K562 (cell line): ENCODE measurements around the gene SOCS3. TPM values are rescaled to one million over a fixed set of nuclear protein-coding genes. Genes with fewer than 3 reads are reported as not detected.

ENCODE experiments used
- CHD2 ChIP-seq: IDR thresholded peaks from 2 replicates; pipeline ENCODE4 v1.6.1; 2011; ENCODE audit warnings: low read depth, low read length
- HNRNPL ChIP-seq: fragments of 200-400 bp; formaldehyde crosslinking; IDR thresholded peaks from 2 replicates; pipeline ENCODE4 v1.6.1; 2017; ENCODE audit warnings: low read depth, mild to moderate bottlenecking, low read length
- NR2C2 ChIP-seq, 2 experiments: fragments of 200-800 bp in 1 of 2; sonication (Bioruptor generic) in 1 of 2; sonication (generic) in 1 of 2; formaldehyde crosslinking in 1 of 2; IDR thresholded peaks; 2 replicates each; pipeline versions ENCODE4 v1.6.1 to v1.8.0; 2016 to 2022; ENCODE audit warnings: mild to moderate bottlenecking in 1 of 2, missing compliant biosample characterization in 1 of 2, missing genetic modification characterization in 1 of 2, missing genetic modification reagents in 1 of 2
- NR4A1 ChIP-seq, 2 experiments: fragments of 250-450 bp in 1 of 2; fragments of 450-650 bp in 1 of 2; sonication (Bioruptor Pico) in 1 of 2; IDR thresholded peaks; 2 replicates each; pipeline versions ENCODE4 v1.4.0 to v1.6.1; 2016 to 2020; ENCODE audit warnings: mild to moderate bottlenecking in 2 of 2, missing compliant biosample characterization in 1 of 2, missing genetic modification characterization in 1 of 2, moderate library complexity in 1 of 2
- NRF1 ChIP-seq, 2 experiments: fragments of 450-650 bp; IDR thresholded peaks in 1 of 2; conservative IDR thresholded peaks in 1 of 2; 2 replicates each; pipeline ENCODE4 v1.6.1; 2014; ENCODE audit warnings: mild to moderate bottlenecking in 2 of 2
- PCBP1 ChIP-seq: fragments of 200-400 bp; formaldehyde crosslinking; IDR thresholded peaks from 2 replicates; pipeline ENCODE4 v1.6.1; 2018; ENCODE audit warnings: mild to moderate bottlenecking, low read depth, low read length; ENCODE audit not compliant: poor library complexity, severe bottlenecking
- RBM14 ChIP-seq: fragments of 200-400 bp; formaldehyde crosslinking; IDR thresholded peaks from 2 replicates; pipeline ENCODE4 v1.6.1; 2018; ENCODE audit warnings: low read depth, mild to moderate bottlenecking, low read length, moderate library complexity, borderline replicate concordance; ENCODE audit not compliant: insufficient read depth
- RBM22 ChIP-seq: fragments of 200-400 bp; formaldehyde crosslinking; IDR thresholded peaks from 2 replicates; pipeline ENCODE4 v1.6.1; 2018; ENCODE audit warnings: low read length, low read depth; ENCODE audit not compliant: poor library complexity, severe bottlenecking
- SAFB ChIP-seq: fragments of 200-400 bp; formaldehyde crosslinking; IDR thresholded peaks from 2 replicates; pipeline ENCODE4 v1.6.1; 2017; ENCODE audit warnings: low read depth, low read length, borderline replicate concordance
- SAP30 ChIP-seq: fragments of 200-600 bp; sonication (generic); IDR thresholded peaks from 2 replicates; pipeline ENCODE4 v1.6.1; 2012; ENCODE audit warnings: borderline replicate concordance, low read depth, mild to moderate bottlenecking, moderate library complexity, low read length, control low read depth, inconsistent platforms; ENCODE audit not compliant: insufficient read depth, poor library complexity, severe bottlenecking
- ZFX ChIP-seq: sonication (generic); formaldehyde crosslinking; IDR thresholded peaks from 2 replicates; pipeline ENCODE4 v1.8.0; 2022; ENCODE audit warnings: mild to moderate bottlenecking, missing genetic modification reagents, moderate library complexity
- polyA plus RNA-seq, 8 experiments: library from polyadenylated mRNA; depleted of rRNA in 4 of 8; stranded (reverse) in 5 of 8; unstranded in 3 of 8; fragments of >200 nt; fragmentation: Nextera tagmentation in 2 of 8; fragmentation: Illumina TruSeq in 1 of 8; extraction: Ambion mirVana in 2 of 8; extraction: Trizol in 1 of 8; gene quantifications; 2 replicates each; pipeline versions ENCODE4 v1.2.1 to v1.2.3, GENCODE V29; 2011 to 2014; ENCODE audit warnings: inconsistent platforms in 1 of 8, missing spikeins in 1 of 8
- total RNA-seq, 7 experiments: library from RNA; depleted of rRNA in 6 of 7; stranded (reverse); fragments of >200 nt in 6 of 7; fragmentation: Illumina TruSeq in 2 of 7; extraction: Trizol in 2 of 7; gene quantifications; 2 replicates each; pipeline versions ENCODE4 v1.2.1 to v1.2.3, GENCODE V29; 2011 to 2021; ENCODE audit warnings: low replicate concordance in 1 of 7
- TF ChIP-seq, protein P1 (sequence below): sonication (generic); formaldehyde crosslinking; IDR thresholded peaks from 2 replicates; pipeline ENCODE4 v1.8.0; 2022; ENCODE audit warnings: mild to moderate bottlenecking, missing genetic modification reagents
- TF ChIP-seq, protein P2 (sequence below): fragments of 450-650 bp; formaldehyde crosslinking; IDR thresholded peaks from 2 replicates; pipeline ENCODE4 v1.4.0; 2022; ENCODE audit warnings: mild to moderate bottlenecking, moderate library complexity
- TF ChIP-seq, protein P3 (sequence below): sonication (generic); formaldehyde crosslinking; IDR thresholded peaks from 2 replicates; pipeline ENCODE4 v1.8.0; 2022; ENCODE audit warnings: missing genetic modification reagents, mild to moderate bottlenecking, moderate library complexity, borderline replicate concordance

SOCS3 gene
- total and polyA plus RNA-seq, 9 of the 15 experiments (the other 6 are each of a cell fraction or from before 2014, with no cell fraction given) = 0.56 to 38.9 (median 13.7) TPM

DNA sequence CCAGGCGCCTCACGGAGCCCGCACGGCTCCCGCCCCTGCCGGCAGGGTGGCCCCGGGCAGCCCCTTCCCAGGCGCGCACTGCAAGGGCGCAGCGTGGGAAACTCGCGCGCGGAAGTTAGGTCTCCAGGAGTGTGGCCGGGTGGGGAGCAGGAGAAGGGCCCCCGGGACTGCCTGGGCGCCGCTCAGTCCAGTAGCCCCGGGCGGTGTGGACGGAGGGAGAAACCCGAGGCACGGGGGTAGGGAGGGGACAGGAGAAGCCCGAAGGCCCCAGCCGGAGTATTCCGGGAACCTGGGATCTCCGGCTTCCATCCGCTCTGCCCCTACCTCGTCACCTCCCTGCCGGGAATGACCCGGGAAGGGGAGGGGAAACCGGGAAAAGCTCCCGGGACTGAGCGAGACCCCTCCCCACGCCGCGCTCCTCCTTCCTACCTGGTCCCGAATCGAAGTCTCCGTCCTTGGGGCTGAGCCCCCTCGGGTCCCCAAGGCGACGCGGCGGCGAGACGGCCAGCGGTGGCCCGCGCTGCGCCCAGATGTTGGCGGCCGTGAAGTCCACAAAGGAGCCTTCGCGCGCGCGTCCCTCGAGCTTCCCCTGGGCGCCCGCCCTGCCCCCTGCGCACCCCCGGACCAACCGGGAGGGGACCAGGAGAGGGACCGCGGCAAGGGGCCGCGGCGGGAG, 418 bp downstream of the SOCS3 start (continued):
- TF ChIP-seq NR4A1 (CRISPR knock-in tag; IDR thresholded peaks at IDR 0.05) (no peak), NR4A1 (tag; IDR thresholded peaks at IDR 0.05) (peak; percentile 43; the same call in 1 of the 2 replicates), SAP30 (peak; percentile 72), RBM14 (0 out of 2 replicates have a peak, but pooled peaks have one; percentile 65), PCBP1 (peak; percentile 21), ZFX (CRISPR knock-in tag) (0 out of 2 replicates have a peak, but pooled peaks have one; percentile 7), NR2C2 (CRISPR knock-in tag; IDR thresholded peaks at IDR 0.05) (no peak), NR2C2 (tag; IDR thresholded peaks at IDR 0.05) (peak; percentile 8; the same call in 1 of the 2 replicates), SAFB (peak; percentile 63; the same call in 1 of the 2 replicates), HNRNPL (0 out of 2 replicates have a peak, but pooled peaks have one; percentile 30), RBM22 (peak; percentile 87), NRF1 (conservative IDR thresholded peaks at IDR 0.05 in 1 of 2, IDR thresholded peaks at IDR 0.05 in 1 of 2) (no peak), CHD2 (no peak)
- TF ChIP-seq, protein P1, sequence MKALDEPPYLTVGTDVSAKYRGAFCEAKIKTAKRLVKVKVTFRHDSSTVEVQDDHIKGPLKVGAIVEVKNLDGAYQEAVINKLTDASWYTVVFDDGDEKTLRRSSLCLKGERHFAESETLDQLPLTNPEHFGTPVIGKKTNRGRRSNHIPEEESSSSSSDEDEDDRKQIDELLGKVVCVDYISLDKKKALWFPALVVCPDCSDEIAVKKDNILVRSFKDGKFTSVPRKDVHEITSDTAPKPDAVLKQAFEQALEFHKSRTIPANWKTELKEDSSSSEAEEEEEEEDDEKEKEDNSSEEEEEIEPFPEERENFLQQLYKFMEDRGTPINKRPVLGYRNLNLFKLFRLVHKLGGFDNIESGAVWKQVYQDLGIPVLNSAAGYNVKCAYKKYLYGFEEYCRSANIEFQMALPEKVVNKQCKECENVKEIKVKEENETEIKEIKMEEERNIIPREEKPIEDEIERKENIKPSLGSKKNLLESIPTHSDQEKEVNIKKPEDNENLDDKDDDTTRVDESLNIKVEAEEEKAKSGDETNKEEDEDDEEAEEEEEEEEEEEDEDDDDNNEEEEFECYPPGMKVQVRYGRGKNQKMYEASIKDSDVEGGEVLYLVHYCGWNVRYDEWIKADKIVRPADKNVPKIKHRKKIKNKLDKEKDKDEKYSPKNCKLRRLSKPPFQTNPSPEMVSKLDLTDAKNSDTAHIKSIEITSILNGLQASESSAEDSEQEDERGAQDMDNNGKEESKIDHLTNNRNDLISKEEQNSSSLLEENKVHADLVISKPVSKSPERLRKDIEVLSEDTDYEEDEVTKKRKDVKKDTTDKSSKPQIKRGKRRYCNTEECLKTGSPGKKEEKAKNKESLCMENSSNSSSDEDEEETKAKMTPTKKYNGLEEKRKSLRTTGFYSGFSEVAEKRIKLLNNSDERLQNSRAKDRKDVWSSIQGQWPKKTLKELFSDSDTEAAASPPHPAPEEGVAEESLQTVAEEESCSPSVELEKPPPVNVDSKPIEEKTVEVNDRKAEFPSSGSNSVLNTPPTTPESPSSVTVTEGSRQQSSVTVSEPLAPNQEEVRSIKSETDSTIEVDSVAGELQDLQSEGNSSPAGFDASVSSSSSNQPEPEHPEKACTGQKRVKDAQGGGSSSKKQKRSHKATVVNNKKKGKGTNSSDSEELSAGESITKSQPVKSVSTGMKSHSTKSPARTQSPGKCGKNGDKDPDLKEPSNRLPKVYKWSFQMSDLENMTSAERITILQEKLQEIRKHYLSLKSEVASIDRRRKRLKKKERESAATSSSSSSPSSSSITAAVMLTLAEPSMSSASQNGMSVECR (CRISPR knock-in tag) = peak; percentile 82
- TF ChIP-seq, protein P2, sequence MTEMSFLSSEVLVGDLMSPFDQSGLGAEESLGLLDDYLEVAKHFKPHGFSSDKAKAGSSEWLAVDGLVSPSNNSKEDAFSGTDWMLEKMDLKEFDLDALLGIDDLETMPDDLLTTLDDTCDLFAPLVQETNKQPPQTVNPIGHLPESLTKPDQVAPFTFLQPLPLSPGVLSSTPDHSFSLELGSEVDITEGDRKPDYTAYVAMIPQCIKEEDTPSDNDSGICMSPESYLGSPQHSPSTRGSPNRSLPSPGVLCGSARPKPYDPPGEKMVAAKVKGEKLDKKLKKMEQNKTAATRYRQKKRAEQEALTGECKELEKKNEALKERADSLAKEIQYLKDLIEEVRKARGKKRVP (CRISPR knock-in tag) = no peak
- TF ChIP-seq, protein P3, sequence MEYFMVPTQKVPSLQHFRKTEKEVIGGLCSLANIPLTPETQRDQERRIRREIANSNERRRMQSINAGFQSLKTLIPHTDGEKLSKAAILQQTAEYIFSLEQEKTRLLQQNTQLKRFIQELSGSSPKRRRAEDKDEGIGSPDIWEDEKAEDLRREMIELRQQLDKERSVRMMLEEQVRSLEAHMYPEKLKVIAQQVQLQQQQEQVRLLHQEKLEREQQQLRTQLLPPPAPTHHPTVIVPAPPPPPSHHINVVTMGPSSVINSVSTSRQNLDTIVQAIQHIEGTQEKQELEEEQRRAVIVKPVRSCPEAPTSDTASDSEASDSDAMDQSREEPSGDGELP = peak; percentile 35; the same call in 1 of the 2 replicates
